RWPE1 (cell line): ENCODE measurements around the gene ST8SIA2.

ENCODE experiments used
- CTCF ChIA-PET: fragments of 350-600 bp; sonication (Branson Sonifier 250); formaldehyde crosslinking; extraction: SDS; loops from one replicate; lab custom pipeline; 2021; lab: Yijun Ruan, JAX
- POLR2A ChIA-PET: fragments of 400-600 bp; formaldehyde crosslinking; extraction: SDS; loops from one replicate; lab custom pipeline; 2020; ENCODE audit warnings: antibody characterized with exemption; ENCODE audit not compliant: low non-redundant PET; lab: Yijun Ruan, JAX
- DNase-seq: peaks from one replicate; pipeline ENCODE4 v3.0.0; 2012; ENCODE audit warnings: low spot score
- H3K27ac ChIP-seq: fragments of 450-650 bp; 2 replicates; pipeline ENCODE4 v1.5.1; 2017
- TF ChIP-seq, protein P1 (sequence below): fragments of 450-650 bp; conservative IDR thresholded peaks from 2 replicates; pipeline ENCODE4 v1.5.1; 2017; ENCODE audit warnings: low read depth, mild to moderate bottlenecking

Gene ST8SIA2

DNA sequence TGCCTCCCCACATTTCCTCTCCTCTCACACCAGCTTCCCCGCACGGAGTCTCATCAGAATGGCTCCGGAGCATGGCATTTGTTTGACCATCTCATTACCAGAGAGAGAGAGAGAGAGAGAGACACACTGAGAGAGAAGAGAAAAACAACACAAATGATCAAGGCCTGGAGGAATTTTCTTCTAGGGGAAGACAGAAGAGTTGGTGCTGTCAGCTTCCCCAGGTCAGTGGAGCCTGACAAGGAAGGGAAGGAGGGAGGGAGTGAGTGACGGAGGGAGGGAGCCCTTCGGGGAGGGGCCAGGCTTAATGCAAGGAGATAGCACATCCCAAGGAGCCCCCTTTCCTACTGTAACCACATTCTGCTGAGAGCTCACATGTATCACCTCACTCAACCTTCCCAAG lies 9.1 kb downstream of the ST8SIA2 start:
- no peak overlapping the region for H3K27ac ChIP-seq
- TF ChIP-seq, protein P1, sequence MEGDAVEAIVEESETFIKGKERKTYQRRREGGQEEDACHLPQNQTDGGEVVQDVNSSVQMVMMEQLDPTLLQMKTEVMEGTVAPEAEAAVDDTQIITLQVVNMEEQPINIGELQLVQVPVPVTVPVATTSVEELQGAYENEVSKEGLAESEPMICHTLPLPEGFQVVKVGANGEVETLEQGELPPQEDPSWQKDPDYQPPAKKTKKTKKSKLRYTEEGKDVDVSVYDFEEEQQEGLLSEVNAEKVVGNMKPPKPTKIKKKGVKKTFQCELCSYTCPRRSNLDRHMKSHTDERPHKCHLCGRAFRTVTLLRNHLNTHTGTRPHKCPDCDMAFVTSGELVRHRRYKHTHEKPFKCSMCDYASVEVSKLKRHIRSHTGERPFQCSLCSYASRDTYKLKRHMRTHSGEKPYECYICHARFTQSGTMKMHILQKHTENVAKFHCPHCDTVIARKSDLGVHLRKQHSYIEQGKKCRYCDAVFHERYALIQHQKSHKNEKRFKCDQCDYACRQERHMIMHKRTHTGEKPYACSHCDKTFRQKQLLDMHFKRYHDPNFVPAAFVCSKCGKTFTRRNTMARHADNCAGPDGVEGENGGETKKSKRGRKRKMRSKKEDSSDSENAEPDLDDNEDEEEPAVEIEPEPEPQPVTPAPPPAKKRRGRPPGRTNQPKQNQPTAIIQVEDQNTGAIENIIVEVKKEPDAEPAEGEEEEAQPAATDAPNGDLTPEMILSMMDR: no peak
- no peak for DNase-seq
- ChIA-PET POLR2A (interaction anchor here (0.6 kb wide), 1 partner anchor 24 kb away, joined by 9 read pairs; no protein-coding TSS in a partner anchor), CTCF (no interaction called here)

GRCh38 chr15:92405942-92406341 lies 12.3 kb downstream of the ST8SIA2 start:
- TF ChIP-seq, protein P1: no peak
- ChIA-PET CTCF (interaction anchor here (1.3 kb wide), 1 partner anchor 15 kb away, joined by 3 read pairs; no protein-coding TSS in a partner anchor), POLR2A (no interaction called here)

DNA sequence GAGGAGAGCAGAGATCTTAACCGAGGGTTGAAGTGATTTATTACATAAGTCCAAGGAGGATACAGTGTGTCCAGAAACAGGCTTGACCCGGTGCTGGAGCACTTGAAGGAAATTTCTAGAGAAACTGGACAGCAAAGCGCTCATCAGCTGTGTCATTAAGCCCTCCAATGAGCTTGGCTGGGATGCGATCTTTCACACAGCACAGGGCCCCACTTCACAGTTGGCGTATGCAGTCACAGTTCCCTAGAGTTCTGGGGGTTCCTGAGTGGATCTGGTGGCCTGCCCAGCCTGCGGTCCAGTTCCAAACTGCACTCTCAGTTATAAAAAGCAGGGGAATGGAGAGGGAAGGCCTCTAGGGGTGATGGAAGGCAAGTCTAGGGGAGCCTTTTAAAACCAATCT lies 13.6 kb downstream of the ST8SIA2 start:
- TF ChIP-seq, protein P1: no peak
- POLR2A ChIA-PET: no interaction called here
- no peak overlapping the region for H3K27ac ChIP-seq
- no peak for DNase-seq
- CTCF ChIA-PET: interaction anchor here (1.3 kb wide), 1 partner anchor 16 kb away, joined by 3 read pairs; no protein-coding TSS in a partner anchor

More at GRCh38 chr15:92405942-92406341, 12.3 kb downstream of the ST8SIA2 start:
- no peak overlapping the region for H3K27ac ChIP-seq
- DNase-seq: no peak

- no peak for DNase-seq
- H3K27ac ChIP-seq: no peak overlapping the region
- ChIA-PET CTCF (no interaction called here), POLR2A (no interaction called here)
- TF ChIP-seq, protein P1: no peak
Observed at GRCh38 chr15:92407916-92408315, 14.2 kb downstream of the ST8SIA2 start.

DNA sequence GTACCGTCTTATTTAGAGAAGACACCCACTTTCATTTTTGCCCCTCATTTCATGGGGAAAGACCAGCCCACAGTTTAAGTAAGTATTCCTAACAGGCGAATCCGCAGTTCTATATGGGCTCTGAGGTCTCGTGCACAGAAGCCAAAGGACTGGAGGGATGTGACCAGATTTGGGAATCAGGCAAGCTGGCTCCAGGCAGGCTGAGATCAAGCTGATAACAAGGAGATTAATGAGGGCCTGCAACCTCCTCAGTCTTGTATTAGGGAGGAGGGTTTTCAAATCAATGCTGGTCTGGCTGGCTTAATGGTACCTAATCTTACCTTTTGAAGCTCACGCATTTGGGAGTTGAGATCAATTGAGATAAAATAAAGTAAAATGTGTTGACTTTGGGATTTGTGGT lies 15.3 kb downstream of the ST8SIA2 start:
- POLR2A ChIA-PET: no interaction called here
- no peak overlapping the region for H3K27ac ChIP-seq
- CTCF ChIA-PET: no interaction called here
- TF ChIP-seq, protein P1: no peak
- no peak for DNase-seq

GRCh38 chr15:92409521-92409920 lies 15.8 kb downstream of the ST8SIA2 start:
- POLR2A ChIA-PET: no interaction called here
- no peak overlapping the region for H3K27ac ChIP-seq
- TF ChIP-seq, protein P1: no peak
- CTCF ChIA-PET: interaction anchor here (0.6 kb wide), 1 partner anchor 83 kb away, joined by 3 read pairs; no protein-coding TSS in a partner anchor
- DNase-seq: no peak

- ChIA-PET POLR2A (no interaction called here), CTCF (interaction anchor here (0.6 kb wide), 1 partner anchor 688 kb away, joined by 3 read pairs; no protein-coding TSS in a partner anchor)
- H3K27ac ChIP-seq: no peak overlapping the region
- no peak for DNase-seq
- TF ChIP-seq, protein P1: no peak
Observed at GRCh38 chr15:92410537-92410936, 16.9 kb downstream of the ST8SIA2 start.
